CD4-positive, alpha-beta T cell treated with Interferon alpha-2 for 1 hour (primary cell): ENCODE data around the gene NOX4.
"Not testable (repeated sequence)": the region's sequence is repeated elsewhere in the genome, so short reads cannot be mapped to it uniquely, and the experiment has no call there.

Experiments used
- DNase-seq, 2 donors: peaks; one replicate each; pipeline ENCODE4 v3.0.0-alpha.2; 2020 to 2022

The NOX4 gene

GRCh38 chr11:89378986-89379385 lies 112.2 kb downstream of the NOX4 start:
- not testable (repeated sequence) for DNase-seq

GRCh38 chr11:89369356-89369755 lies 121.8 kb downstream of the NOX4 start:
- not testable (repeated sequence) for DNase-seq

DNA sequence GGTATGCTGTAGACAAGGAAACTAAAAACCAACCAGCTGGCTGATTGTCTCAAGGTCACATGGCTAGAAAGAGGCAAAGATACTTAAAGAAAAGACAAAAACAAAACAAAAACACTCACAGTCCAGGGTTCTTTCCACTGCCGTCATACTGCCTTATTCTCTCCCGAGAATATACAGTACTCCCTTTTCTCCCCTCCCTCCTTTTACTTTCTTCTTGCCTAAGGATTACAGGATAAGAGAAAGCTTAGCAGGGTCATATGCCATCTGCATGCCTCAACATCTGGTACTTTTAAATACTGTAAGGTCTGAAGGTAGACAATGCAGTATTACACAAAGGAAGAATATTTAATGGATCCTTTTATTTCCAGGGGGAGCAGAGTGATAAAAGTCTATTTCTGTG lies 126.3 kb downstream of the NOX4 start:
- DNase-seq = not testable (repeated sequence)

DNA sequence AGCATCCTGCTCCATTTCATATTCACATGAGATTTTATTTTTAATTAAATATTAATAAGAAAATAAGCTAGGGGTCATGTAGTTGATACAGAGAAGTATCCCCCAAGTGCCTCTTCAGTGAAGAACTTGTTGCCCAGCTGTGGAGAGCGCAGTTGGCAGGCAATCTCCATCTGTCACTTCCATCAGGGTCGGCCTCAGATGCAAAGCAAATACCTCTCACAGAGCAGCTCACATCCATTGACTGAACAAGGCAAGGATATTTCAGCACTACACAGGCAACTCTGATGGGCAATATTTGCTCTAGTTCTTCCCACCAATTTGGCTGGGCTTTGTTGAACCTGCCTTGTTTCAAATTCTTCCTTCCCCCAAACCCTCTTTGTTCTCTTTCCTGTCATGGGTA lies 129.4 kb downstream of the NOX4 start:
- no peak for DNase-seq

DNA sequence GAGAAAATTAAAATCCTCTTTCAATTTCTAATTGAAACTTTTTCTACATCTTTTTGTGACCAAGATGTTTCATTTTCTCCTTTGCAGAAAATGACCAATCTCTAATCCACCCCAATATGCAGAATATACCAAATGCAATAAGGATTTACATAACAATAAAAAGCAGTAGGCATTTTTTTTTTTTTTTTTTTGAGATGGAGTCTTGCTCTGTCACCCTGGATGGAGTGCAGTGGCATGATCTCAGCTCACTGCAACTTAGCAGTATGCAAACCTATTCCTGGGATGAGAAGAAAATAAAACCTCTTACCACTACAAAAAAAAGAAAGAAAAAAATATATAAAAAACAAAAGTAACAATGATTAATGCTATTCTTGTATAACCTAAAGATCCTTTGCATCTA lies 132.0 kb downstream of the NOX4 start:
- not testable (repeated sequence) for DNase-seq

GRCh38 chr11:89358761-89359160 lies 132.4 kb downstream of the NOX4 start:
- DNase-seq = no peak

GRCh38 chr11:89355646-89356045 lies 135.5 kb downstream of the NOX4 start:
- no peak for DNase-seq

DNA sequence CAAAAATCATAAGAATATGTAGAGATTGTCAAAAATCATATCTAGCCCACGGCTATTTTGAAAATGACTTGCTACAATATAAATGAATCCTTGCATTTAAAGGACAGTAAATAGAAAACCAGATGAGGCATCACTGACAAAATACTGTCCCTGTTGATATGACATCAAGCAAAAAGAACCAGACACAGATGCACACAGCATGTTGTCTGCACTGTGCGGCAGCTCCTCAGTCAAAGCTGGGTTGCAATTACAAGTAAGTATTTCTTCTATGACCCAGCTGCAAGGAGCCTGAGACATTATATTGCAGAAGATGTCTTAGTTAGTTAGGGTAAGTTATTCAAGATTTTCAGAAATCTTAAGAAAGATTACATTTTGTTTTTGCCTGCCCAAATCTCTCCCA lies 136.7 kb downstream of the NOX4 start:
- not testable (repeated sequence) for DNase-seq

DNA sequence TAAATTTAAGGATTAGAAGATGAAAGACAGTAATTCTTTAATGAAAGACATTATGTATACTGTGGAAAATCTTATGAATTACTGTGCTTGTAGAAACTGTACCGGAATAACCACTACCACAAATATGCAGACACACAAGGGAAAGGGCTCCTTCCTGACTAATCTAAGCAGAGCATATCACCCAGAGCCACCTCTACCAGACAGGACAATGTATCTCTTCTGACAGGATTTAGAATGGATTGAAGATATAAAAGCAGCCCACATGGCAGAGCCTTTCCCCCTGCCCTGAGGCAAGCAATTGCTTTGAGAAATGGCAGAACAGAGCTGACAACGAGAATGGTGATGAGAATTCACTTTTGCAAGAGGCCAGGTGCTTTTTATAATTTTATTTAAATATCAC lies 144.1 kb downstream of the NOX4 start:
- DNase-seq = no peak

DNA sequence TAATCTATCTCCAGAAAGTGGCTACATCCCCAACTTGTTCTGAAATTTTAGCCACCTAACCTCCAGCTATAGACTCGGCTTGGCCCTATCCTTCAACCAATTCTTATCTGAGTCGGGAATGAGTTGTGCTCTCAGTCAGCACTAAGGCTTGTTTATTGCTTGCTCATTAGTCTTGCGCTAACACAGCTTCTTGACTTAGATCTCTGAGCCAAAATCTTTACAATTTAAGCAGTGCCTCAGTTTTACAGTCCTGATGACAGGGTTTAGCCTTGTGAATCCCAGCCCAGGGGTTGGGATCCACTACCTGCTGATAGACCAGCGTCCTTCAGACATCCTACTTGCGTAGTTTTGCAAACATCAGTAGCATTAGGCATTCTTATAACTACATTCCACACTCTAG lies 144.6 kb downstream of the NOX4 start:
- no peak for DNase-seq

DNA sequence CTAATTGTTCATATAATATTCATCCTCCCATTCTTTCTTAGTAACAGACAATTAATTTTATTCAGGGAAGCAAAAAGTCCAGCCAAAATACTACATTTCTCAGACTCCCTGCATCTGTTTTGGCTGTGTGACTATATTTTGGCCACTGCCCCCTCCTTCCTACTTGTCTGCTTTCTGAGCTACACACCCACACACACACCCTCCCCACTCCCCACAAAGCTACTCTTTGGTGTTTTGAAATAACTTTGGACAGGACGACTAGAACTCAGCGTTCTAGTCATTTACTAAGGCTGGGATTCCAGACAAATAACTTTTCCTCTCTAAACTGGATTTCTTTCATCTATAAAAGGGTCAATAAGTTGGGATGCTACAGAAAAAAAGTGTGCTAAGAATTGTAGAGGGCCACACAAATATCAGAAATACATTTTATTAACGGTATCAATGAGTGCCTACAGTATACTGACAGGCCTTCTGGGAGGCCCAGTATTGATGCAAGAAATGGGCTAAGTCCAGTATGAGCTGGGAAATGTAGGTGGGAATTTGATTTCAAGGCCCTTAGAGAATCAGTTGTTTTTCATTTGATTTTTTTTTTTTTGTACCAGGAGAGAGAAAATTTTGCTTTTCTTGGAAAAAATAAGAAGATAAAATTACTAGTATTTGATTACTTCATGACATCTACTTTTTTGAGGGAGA lies 148.1 kb downstream of the NOX4 start:
- not testable (repeated sequence) for DNase-seq

- DNase-seq = not testable (repeated sequence)
Observed at GRCh38 chr11:89340450-89340849, 150.7 kb downstream of the NOX4 start.

GRCh38 chr11:89338073-89338472 lies 153.1 kb downstream of the NOX4 start:
- DNase-seq = not testable (repeated sequence)

DNA sequence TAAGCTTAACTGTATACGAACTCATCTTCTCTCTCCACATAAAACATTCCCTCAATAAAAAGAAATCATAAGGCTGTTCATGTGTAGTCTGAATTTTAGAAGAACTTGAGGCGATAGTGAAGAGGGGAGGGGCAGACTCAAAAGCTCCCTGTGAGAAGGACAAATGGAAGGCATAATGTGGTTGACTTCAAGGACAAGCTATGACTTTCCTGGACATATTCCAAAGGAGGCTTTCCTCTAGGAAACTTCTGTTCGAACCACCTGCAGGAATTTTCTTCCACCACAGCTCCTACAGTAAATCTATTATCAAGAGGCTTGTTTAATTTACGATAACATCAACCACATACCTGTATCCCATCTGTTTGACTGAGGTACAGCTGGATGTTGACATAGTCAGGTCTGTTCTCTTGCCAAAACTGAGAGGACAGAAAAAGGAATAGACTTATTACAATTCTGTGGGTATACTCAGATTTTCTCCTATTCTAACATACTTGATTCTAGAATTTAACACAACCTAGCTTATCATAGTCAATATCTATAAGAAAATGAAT lies 154.0 kb downstream of the NOX4 start:
- DNase-seq = not testable (repeated sequence)

DNA sequence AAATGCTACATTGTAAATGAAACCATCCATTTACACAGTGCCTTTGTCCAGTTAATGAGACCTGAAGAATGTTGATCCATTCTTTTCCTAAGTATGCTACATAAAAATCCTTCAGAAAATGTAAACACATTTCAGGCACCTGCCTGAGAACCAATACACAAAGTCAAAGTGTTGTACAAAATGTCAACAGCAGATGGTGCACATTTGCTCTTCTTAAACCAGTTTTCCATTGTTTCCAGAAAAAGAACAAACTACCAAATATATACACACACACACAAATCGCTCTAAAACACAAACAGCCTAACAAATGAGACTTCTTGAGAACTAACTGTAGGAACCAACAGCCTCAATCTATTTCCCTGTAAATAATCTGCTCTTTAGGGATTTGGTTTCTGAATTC lies 157.5 kb downstream of the NOX4 start:
- DNase-seq = not testable (repeated sequence)

DNA sequence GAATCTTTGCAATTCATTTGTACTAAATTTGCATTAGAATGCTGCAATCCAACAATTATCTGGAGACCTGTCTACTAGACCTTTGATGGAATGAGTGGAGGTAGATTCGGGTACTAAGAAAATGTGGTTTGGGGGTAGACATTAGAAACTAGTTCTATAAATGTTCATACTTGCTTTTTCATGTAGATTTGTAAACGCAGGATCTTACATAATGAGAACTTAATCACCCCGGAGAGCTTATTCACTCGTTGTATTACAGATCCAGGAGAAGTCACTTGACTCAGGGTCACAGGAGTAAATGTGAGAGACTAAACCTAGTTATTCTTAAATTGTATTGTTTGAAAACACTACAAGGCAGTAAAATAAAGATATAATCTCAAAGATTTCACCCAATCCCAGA lies 159.2 kb downstream of the NOX4 start:
- DNase-seq = not testable (repeated sequence)

GRCh38 chr11:89327885-89328284 lies 163.3 kb downstream of the NOX4 start:
- DNase-seq = no peak

DNA sequence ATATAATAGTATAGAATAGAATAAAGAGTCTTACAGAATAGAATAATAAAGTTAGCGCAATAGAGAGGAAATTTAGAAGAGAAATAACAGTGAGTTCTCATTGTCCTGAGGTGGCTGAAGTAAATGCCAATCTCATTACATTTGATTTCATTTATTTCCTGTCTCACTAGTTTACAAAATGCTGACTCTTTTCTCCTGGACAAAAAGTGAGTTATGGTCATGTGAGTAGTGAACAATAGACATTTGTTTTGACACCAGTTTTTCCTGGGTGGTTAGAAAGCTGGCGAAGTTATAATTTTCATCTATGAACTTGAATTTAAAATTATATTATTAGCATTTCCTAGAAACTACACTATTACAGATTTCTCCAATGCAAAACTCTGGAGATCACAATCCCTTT lies 169.8 kb downstream of the NOX4 start:
- no peak for DNase-seq

DNA sequence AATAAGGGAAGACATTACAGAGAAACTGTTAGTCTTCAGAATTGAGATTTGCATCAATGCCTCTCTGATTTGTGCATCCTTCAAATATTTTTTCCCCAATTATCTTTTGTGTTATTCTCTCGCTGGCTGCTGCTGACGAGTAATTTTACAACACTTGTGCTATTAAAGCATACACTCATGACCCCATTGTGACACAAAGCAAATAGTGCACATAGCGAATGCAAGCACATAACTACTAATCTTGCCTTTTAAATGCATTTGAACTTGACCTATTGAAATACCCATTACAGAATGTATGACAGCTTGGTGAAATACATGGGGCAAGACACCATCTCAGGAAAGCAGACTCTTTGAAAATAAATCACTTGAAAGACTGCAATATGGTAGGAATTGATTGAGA lies 180.6 kb downstream of the NOX4 start:
- DNase-seq = not testable (repeated sequence)

DNA sequence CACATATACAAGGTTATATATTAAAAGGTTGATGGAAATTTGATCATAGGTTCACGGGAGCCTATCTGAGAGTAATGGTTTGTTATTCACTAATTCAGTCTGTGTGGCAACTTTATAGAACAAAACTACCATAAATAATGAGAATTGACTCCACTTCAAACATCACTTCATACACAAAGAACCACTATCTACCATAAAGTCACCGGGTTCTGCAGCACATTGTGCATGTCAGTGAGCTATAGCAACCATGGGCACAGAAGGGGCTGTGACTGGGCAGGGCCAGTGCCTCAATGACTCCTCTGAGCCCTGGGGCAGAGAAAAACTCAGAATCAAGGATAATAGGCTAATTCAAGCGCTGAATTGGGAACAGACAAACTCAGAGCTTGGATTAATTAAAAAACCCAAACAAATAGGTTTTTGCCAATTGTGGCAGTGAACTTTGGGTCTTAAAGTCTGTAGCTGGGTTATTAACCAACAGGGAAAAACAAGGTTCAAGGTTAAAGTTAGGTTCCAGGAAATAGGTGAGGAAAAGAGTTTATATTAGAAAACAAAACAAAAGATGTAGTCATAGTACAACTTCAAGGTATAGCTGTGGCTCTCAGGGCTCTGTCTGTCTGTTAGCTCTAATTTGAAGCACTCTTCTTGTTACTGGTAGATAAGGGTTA lies 181.7 kb downstream of the NOX4 start:
- not testable (repeated sequence) for DNase-seq

DNA sequence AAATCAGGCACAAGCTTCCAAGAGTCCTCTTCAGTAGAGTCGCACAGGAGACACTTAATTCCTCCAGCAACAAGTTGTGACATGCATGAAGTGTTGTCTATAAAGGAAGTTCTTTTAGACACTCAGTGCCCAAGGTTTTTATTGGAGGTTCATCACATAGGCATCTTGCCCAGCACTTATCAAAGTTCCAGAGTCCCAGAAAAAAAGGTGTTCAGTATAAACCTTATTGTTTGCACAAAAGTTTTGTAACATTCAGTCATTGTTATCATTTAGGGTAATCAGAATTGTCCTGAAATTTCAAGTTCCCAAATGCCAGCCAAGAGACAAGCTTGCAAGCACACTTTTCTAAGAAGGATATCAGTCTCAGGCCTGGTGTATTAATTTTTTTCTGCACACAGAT lies 182.9 kb downstream of the NOX4 start:
- DNase-seq = not testable (repeated sequence)

GRCh38 chr11:89303029-89303428 lies 188.1 kb downstream of the NOX4 start:
- not testable (repeated sequence) for DNase-seq

DNA sequence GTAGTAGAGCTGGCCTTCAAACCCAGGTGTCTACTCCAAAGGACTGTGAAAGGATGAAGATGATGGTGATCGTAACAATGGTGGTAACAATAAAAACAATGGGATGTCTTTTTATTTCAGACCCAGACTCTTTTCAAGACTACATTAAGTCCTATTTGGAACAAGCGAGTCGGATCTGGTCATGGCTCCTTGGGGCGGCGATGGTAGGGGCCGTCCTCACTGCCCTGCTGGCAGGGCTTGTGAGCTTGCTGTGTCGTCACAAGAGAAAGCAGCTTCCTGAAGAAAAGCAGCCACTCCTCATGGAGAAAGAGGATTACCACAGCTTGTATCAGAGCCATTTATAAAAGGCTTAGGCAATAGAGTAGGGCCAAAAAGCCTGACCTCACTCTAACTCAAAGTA lies 196.2 kb downstream of the NOX4 start:
- not testable (repeated sequence) for DNase-seq

GRCh38 chr11:89293965-89294679 lies 197.1 kb downstream of the NOX4 start:
- no peak for DNase-seq
